NOMO-1 treated with DMSO at 0.1 percent for 48 hours (cell line): ENCODE results near the gene TESK1.
A peak's percentile ranks its signal among the peaks of the same experiment; 100 is the strongest.
"Not testable (repeated sequence)": the region's sequence is repeated elsewhere in the genome, so short reads cannot be mapped to it uniquely, and the experiment has no call there.

Experiments used
- DNase-seq: peaks from one replicate; lab custom pipeline; 2025; ENCODE audit not compliant: unreplicated experiment; lab: John Stamatoyannopoulos, UW

TESK1 gene

GRCh38 chr9:35579659-35580227, 25.3 kb upstream of the TESK1 start:
- DNase-seq = not testable (repeated sequence)

GRCh38 chr9:35583521-35583920, 21.5 kb upstream of the TESK1 start:
- not testable (repeated sequence) for DNase-seq

- not testable (repeated sequence) for DNase-seq
Observed at GRCh38 chr9:35584681-35585080, 20.4 kb upstream of the TESK1 start.

GRCh38 chr9:35588506-35588905, 16.6 kb upstream of the TESK1 start:
- not testable (repeated sequence) for DNase-seq

- DNase-seq = no peak
Observed at GRCh38 chr9:35593581-35593980, 11.5 kb upstream of the TESK1 start.

GRCh38 chr9:35594471-35594870, 10.6 kb upstream of the TESK1 start:
- no peak for DNase-seq

GRCh38 chr9:35596907-35597306, 8.2 kb upstream of the TESK1 start:
- DNase-seq = not testable (repeated sequence)

- no peak for DNase-seq
Observed at GRCh38 chr9:35598866-35599590, 6.0 kb upstream of the TESK1 start.

GRCh38 chr9:35599763-35600604, 5.1 kb upstream of the TESK1 start:
- peak; percentile 19 for DNase-seq

GRCh38 chr9:35603506-35603985, 1.5 kb upstream of the TESK1 start:
- peak; percentile 63 for DNase-seq

GRCh38 chr9:35603986-35604577, 980 bp upstream of the TESK1 start:
- DNase-seq = peak; percentile 100

- no peak for DNase-seq
Observed at GRCh38 chr9:35605351-35606137, 482 bp downstream of the TESK1 start.

GRCh38 chr9:35606138-35606504, 1.1 kb downstream of the TESK1 start:
- DNase-seq = no peak

- no peak for DNase-seq
Observed at GRCh38 chr9:35606726-35607125, 1.7 kb downstream of the TESK1 start.

- no peak for DNase-seq
Observed at GRCh38 chr9:35608221-35608620, 3.2 kb downstream of the TESK1 start.

- DNase-seq = no peak
Observed at GRCh38 chr9:35609001-35609819, 4.1 kb downstream of the TESK1 start.

- DNase-seq = no peak
Observed at GRCh38 chr9:35609820-35610163, 4.7 kb downstream of the TESK1 start.

- peak; percentile 51 for DNase-seq
Observed at GRCh38 chr9:35611230-35611797, 6.3 kb downstream of the TESK1 start.

- DNase-seq = not testable (repeated sequence)
Observed at GRCh38 chr9:35612066-35612465, 7.0 kb downstream of the TESK1 start.

- DNase-seq = no peak
Observed at GRCh38 chr9:35612843-35613242, 7.8 kb downstream of the TESK1 start.
